Motor neuron (in vitro differentiated cells): ENCODE data around the gene PTGIR. TPM values are rescaled to one million over a fixed set of nuclear protein-coding genes. Genes with fewer than 3 reads are reported as not detected.
A peak's percentile ranks its signal among the peaks of the same experiment; 100 is the strongest.

Source experiments
- ATAC-seq, 8 experiments: fragments of 200-7000 bp; cut with Tn5 transposase; replicated peaks in 6 of 8; 2 replicates each; pipeline ENCODE4 v1.8.0; 2021; ENCODE audit warnings: mild to moderate bottlenecking in 8 of 8, moderate library complexity in 8 of 8
- H3K27ac ChIP-seq, 2 donors: fragments of 250-450 bp; sonication (Bioruptor Pico); 2 replicates each; pipeline ENCODE4 v1.9.0; 2021; ENCODE audit warnings: antibody characterized with exemption in 2 of 2, mild to moderate bottlenecking in 2 of 2, moderate library complexity in 1 of 2
- H3K4me1 ChIP-seq, 2 donors: fragments of 250-450 bp; sonication (Bioruptor Pico); replicated peaks in 1 of 2; 2 replicates each; pipeline ENCODE4 v1.6.1; 2021; ENCODE audit warnings: antibody characterized with exemption in 2 of 2, mild to moderate bottlenecking in 2 of 2, moderate library complexity in 1 of 2
- H3K4me3 ChIP-seq, 5 donors: fragments of 250-450 bp; sonication (Bioruptor Pico); 2 replicates each; pipeline ENCODE4 v1.9.0; 2021; ENCODE audit warnings: antibody characterized with exemption in 5 of 5, mild to moderate bottlenecking in 5 of 5, moderate library complexity in 4 of 5
- WGBS, 10 experiments: fragments of 450-650 bp; shearing (Covaris generic); methylation state at CpG; one replicate each; pipeline ENCODE4 v1.0.0; 2022; 5-methylcytosine and 5-hydroxymethylcytosine counted together
- in situ Hi-C, 9 experiments: fragments of 400-800 bp; cut with MboI; loops; one replicate each; pipeline ENCODE4 v1.15.0; 2021; ENCODE audit warnings: low sequenced_read_pairs in 9 of 9, low pct_unique_long_range_greater_than_20kb in 2 of 9; ENCODE audit not compliant: unreplicated experiment in 9 of 9
- total RNA-seq, 8 experiments: library from RNA; unstranded; fragments of 300-600 nt; gene quantifications; 2 replicates each; pipeline versions ENCODE4 v1.2.3 to v1.2.4, GENCODE V29; 2022

Gene PTGIR
- total RNA-seq, 8 experiments from 2014 or later, result 0.27 to 1.7 (median 0.51) TPM; not detected in 1

GRCh38 chr19:46654621-46655152, 29.8 kb upstream of the PTGIR start:
- WGBS, 10 experiments, result 0 to 93% (median 56%) methylated on average over 1 to 7 of the region's 16 CpGs; no CpG with 5 or more reads in 4 of the 10 experiments
- in situ Hi-C loops, result loop anchor here in 1 of 9 experiments (25.0 kb wide), 1 partner anchor 117 kb away; no protein-coding TSS in a partner anchor
- Histone ChIP-seq H3K4me3 (no peak overlapping the region), H3K27ac (peak overlapping the region in 1 of 2 donors; percentile 47), H3K4me1 (peaks cover 3 to 19% of the 10 kb centered on the region in 2 donors)
- ATAC-seq, result peak in 5 of 8 experiments; percentile 41 to 67 (median 52)

GRCh38 chr19:46650445-46650844, 25.6 kb upstream of the PTGIR start:
- Histone ChIP-seq H3K27ac (no peak overlapping the region), H3K4me1 (peaks cover 3 to 12% of the 10 kb centered on the region in 2 donors), H3K4me3 (no peak overlapping the region)
- in situ Hi-C loops, result loop anchor here in 1 of 9 experiments (25.0 kb wide), 1 partner anchor 113 kb away; no protein-coding TSS in a partner anchor
- 70 to 100% (median 94%) methylated on average over 1 to 6 of the region's 7 CpGs; no CpG with 5 or more reads in 1 of the 10 experiments for WGBS, 10 experiments
- ATAC-seq, result no peak

- ATAC-seq, result peak in 3 of 8 experiments; percentile 6 to 27 (median 17)
- no peak overlapping the region for H3K4me3 ChIP-seq
- peaks cover 0 to 2% of the 10 kb centered on the region in 2 donors for H3K4me1 ChIP-seq
- in situ Hi-C loops, result no loop called here
- H3K27ac ChIP-seq, result no peak overlapping the region
- 0 to 95% (median 30%) methylated on average over 1 to 18 of the region's 144 CpGs; no CpG with 5 or more reads in 2 of the 10 experiments for WGBS, 10 experiments
These were observed 24.4 kb upstream of the PTGIR start for GRCh38 chr19:46648961-46649960.

GRCh38 chr19:46648060-46648960, 23.4 kb upstream of the PTGIR start:
- WGBS, 10 experiments, result 27 to 100% (median 80%) methylated on average over 1 to 11 of the region's 63 CpGs; no CpG with 5 or more reads in 3 of the 10 experiments
- Histone ChIP-seq H3K4me3 (no peak overlapping the region), H3K27ac (no peak overlapping the region), H3K4me1 (no peaks in the 10 kb centered on the region)
- in situ Hi-C loops, result no loop called here
- peak in 3 of 8 experiments; percentile 40 to 54 (median 42) for ATAC-seq

- H3K4me1 ChIP-seq, result no peaks in the 10 kb centered on the region
- in situ Hi-C loops, result no loop called here
- no peak for ATAC-seq
- no peak overlapping the region for H3K4me3 ChIP-seq
- no peak overlapping the region for H3K27ac ChIP-seq
- 37 to 100% (median 75%) methylated on average over 1 to 3 of the region's 3 CpGs; no CpG with 5 or more reads in 1 of the 10 experiments for WGBS, 10 experiments
These were observed 21.5 kb upstream of the PTGIR start for GRCh38 chr19:46646402-46646801.

- ATAC-seq, result no peak
- H3K4me3 ChIP-seq, result no peak overlapping the region
- H3K4me1 ChIP-seq, result peaks cover 4% of the 10 kb centered on the region in 2 donors
- 0 to 63% (median 33%) methylated on average over 1 to 3 of the region's 3 CpGs; no CpG with 5 or more reads in 3 of the 10 experiments for WGBS, 10 experiments
- in situ Hi-C loops, result no loop called here
- no peak overlapping the region for H3K27ac ChIP-seq
These were observed 19.8 kb upstream of the PTGIR start for GRCh38 chr19:46644720-46645119.

GRCh38 chr19:46640656-46641055, 15.8 kb upstream of the PTGIR start:
- Histone ChIP-seq H3K4me3 (no peak overlapping the region), H3K4me1 (peaks cover 14 to 21% of the 10 kb centered on the region in 2 donors), H3K27ac (no peak overlapping the region)
- no peak for ATAC-seq
- in situ Hi-C loops, result no loop called here
- 63 to 100% (median 86%) methylated on average over 1 to 2 of the region's 2 CpGs; no CpG with 5 or more reads in 3 of the 10 experiments for WGBS, 10 experiments

GRCh38 chr19:46639358-46640182, 14.7 kb upstream of the PTGIR start:
- H3K27ac ChIP-seq, result peak overlapping the region in 1 of 2 donors; percentile 68
- in situ Hi-C loops, result no loop called here
- peak overlapping the region; percentile 20 to 46 (median 41) for H3K4me3 ChIP-seq
- WGBS, 10 experiments, result 0 to 67% (median 20%) methylated on average over 1 to 7 of the region's 49 CpGs
- peaks cover 19 to 28% of the 10 kb centered on the region in 2 donors for H3K4me1 ChIP-seq
- peak; percentile 6 to 36 (median 18) for ATAC-seq

- ATAC-seq, result no peak
- in situ Hi-C loops, result no loop called here
- H3K27ac ChIP-seq, result no peak overlapping the region
- WGBS, 10 experiments, result 42 to 96% (median 71%) methylated on average over 1 to 11 of the region's 14 CpGs
- peaks cover 21 to 38% of the 10 kb centered on the region in 2 donors for H3K4me1 ChIP-seq
- no peak overlapping the region for H3K4me3 ChIP-seq
These were observed 12.3 kb upstream of the PTGIR start for GRCh38 chr19:46637224-46637623.

- Histone ChIP-seq H3K4me1 (peaks cover 28 to 48% of the 10 kb centered on the region in 2 donors), H3K27ac (peak within 1 kb of the TSS in 1 of 2 donors; percentile 11), H3K4me3 (peak within 1 kb of the TSS in 1 of 5 donors; percentile 33)
- 0 to 78% (median 18%) methylated on average over 1 to 8 of the region's 34 CpGs; no CpG with 5 or more reads in 4 of the 10 experiments for WGBS, 10 experiments
- peak in 2 of 8 experiments; percentile 0 for ATAC-seq
- in situ Hi-C loops, result no loop called here
These were observed 11.3 kb upstream of the PTGIR start, which contains the start of gene GNG8 for GRCh38 chr19:46635920-46636761. Gene GNG8, minus strand, starts transcription at chr19:46636202. Its CDS starts 1,520 bp downstream, at chr19:46634682.
